ENCODE measurements around the gene LTB4R.

LTB4R gene

GRCh38 chr14:24334431-24335291 lies 23.4 kb downstream of the LTB4R start, which contains the start of gene ADCY4:
TSS of gene ADCY4 (minus strand) at chr14:24335071. CDS start at chr14:24334652, 419 bp downstream.
- TF ChIP-seq CTCF (conservative IDR thresholded peaks at IDR 0.05) (no peak), ZFX (IDR thresholded peaks at IDR 0.05) (no peak)
- H3K27ac ChIP-seq: peak within 1 kb of the TSS; percentile 5; the same call in 1 of the 2 replicates

- H3K27ac ChIP-seq: no peak overlapping the region
- TF ChIP-seq ZFX (IDR thresholded peaks at IDR 0.05): no peak
- TF ChIP-seq CTCF (conservative IDR thresholded peaks at IDR 0.05): no peak
Measured at GRCh38 chr14:24335461-24336171, 24.3 kb downstream of the LTB4R start.

GRCh38 chr14:24337144-24337823 lies 26.0 kb downstream of the LTB4R start:
- TF ChIP-seq CTCF (conservative IDR thresholded peaks at IDR 0.05): no peak
- TF ChIP-seq ZFX (IDR thresholded peaks at IDR 0.05): no peak
- H3K27ac ChIP-seq: no peak overlapping the region

GRCh38 chr14:24337824-24338175 lies 26.5 kb downstream of the LTB4R start:
- no peak for TF ChIP-seq ZFX (IDR thresholded peaks at IDR 0.05)
- TF ChIP-seq CTCF (conservative IDR thresholded peaks at IDR 0.05): no peak

GRCh38 chr14:24338843-24339242 lies 27.5 kb downstream of the LTB4R start:
- TF ChIP-seq ZFX (IDR thresholded peaks at IDR 0.05) (no peak), CTCF (conservative IDR thresholded peaks at IDR 0.05) (no peak)
- no peak overlapping the region for H3K27ac ChIP-seq

More at GRCh38 chr14:24337824-24338175, 26.5 kb downstream of the LTB4R start:
- H3K27ac ChIP-seq: no peak overlapping the region

GRCh38 chr14:24339284-24340151 lies 28.2 kb downstream of the LTB4R start, which contains the start of gene RIPK3:
TSS of gene RIPK3 (minus strand) at chr14:24339991. CDS start at chr14:24339826, 165 bp downstream.
- H3K27ac ChIP-seq: no peak within 1 kb of the TSS
- TF ChIP-seq CTCF (conservative IDR thresholded peaks at IDR 0.05) (no peak), ZFX (IDR thresholded peaks at IDR 0.05) (no peak)

Measured in C4-2B (cell line).